ENCODE results near the gene DDX52.

DNA sequence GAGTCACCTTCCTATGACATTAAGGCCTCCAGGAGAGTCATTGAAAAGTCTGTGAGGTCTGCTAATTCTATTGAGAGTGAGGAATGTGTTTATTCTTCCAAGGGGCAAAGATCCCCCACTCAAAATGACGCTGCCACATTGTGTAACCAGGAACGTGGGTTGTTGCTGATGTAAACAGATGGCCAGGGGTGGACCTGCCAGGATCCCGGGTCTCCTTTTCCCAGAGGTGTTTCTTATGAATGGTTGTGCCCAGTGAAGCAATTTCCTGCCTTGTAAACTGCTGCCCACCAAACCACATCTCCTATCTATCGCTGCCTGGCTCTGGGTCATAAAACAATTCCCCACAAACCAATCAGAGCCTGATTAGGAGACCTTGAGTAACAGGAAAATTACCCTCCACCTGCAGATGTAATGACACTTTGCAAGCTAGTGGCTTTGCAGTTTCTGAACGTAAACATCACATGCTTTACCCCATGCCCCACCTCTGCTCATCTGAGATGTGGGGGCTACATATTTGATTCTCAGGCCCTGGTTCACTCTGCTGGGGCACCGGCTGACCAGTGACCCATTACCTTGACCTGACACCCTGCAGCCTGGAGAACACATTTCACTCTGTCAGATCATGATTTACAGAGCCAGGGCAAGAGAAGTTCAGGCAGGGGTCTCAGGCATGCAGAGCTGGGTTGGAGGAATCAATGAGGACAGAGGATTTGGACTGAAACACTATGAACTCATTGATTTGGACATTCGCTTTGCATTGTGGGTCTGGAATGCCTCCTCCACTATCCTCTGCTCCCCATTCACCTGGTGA is 33.1 kb upstream of the DDX52 start:
- TF ChIP-seq, protein P1, sequence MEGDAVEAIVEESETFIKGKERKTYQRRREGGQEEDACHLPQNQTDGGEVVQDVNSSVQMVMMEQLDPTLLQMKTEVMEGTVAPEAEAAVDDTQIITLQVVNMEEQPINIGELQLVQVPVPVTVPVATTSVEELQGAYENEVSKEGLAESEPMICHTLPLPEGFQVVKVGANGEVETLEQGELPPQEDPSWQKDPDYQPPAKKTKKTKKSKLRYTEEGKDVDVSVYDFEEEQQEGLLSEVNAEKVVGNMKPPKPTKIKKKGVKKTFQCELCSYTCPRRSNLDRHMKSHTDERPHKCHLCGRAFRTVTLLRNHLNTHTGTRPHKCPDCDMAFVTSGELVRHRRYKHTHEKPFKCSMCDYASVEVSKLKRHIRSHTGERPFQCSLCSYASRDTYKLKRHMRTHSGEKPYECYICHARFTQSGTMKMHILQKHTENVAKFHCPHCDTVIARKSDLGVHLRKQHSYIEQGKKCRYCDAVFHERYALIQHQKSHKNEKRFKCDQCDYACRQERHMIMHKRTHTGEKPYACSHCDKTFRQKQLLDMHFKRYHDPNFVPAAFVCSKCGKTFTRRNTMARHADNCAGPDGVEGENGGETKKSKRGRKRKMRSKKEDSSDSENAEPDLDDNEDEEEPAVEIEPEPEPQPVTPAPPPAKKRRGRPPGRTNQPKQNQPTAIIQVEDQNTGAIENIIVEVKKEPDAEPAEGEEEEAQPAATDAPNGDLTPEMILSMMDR (IDR thresholded peaks at IDR 0.05): no peak
- no peak for TF ChIP-seq EP300 (IDR thresholded peaks at IDR 0.05)
